LNCaP clone FGC (cell line): ENCODE data around the gene HPS3.
"Not testable (repeated sequence)": the region's sequence is repeated elsewhere in the genome, so short reads cannot be mapped to it uniquely, and the experiment has no call there.

Source experiments
- DNase-seq: peaks from one replicate; pipeline ENCODE4 v3.0.0-alpha.2; 2011; ENCODE audit warnings: low read depth
- H3K4me3 ChIP-seq: 2 replicates; pipeline ENCODE4 v1.5.1; 2011; ENCODE audit warnings: mild to moderate bottlenecking, low read depth, low read length, control low read depth
- CTCF ChIP-seq: IDR thresholded peaks from 2 replicates; pipeline ENCODE4 v1.5.1; 2012; ENCODE audit warnings: mild to moderate bottlenecking; ENCODE audit not compliant: control insufficient read depth, insufficient read depth; ENCODE audit errors: extremely low read depth

The HPS3 gene

GRCh38 chr3:149212386-149212785 lies 82.9 kb downstream of the HPS3 start:
- no peak for DNase-seq
- no peak for TF ChIP-seq CTCF
- no peak overlapping the region for H3K4me3 ChIP-seq

- no peak for TF ChIP-seq CTCF
- no peak overlapping the region for H3K4me3 ChIP-seq
- DNase-seq = no peak
Observed at GRCh38 chr3:149214702-149215101, 85.3 kb downstream of the HPS3 start.

- no peak for DNase-seq
- TF ChIP-seq CTCF = no peak
- H3K4me3 ChIP-seq = no peak overlapping the region
Observed at GRCh38 chr3:149215515-149215914, 86.1 kb downstream of the HPS3 start.

- TF ChIP-seq CTCF = no peak
- no peak overlapping the region for H3K4me3 ChIP-seq
- DNase-seq = no peak
Observed at GRCh38 chr3:149216193-149216869, 86.9 kb downstream of the HPS3 start.

- no peak overlapping the region for H3K4me3 ChIP-seq
- TF ChIP-seq CTCF = no peak
- no peak for DNase-seq
Observed at GRCh38 chr3:149217347-149217746, 87.9 kb downstream of the HPS3 start.

GRCh38 chr3:149219380-149220121 lies 90.1 kb downstream of the HPS3 start:
- not testable (repeated sequence) for H3K4me3 ChIP-seq, DNase-seq

- no peak for DNase-seq
- no peak within 1 kb of the TSS for H3K4me3 ChIP-seq
Observed at GRCh38 chr3:149221783-149222517, 92.5 kb downstream of the HPS3 start, which contains the start of gene CP. Gene CP, minus strand, starts transcription at chr3:149221829. Its CDS starts 37 bp downstream, at chr3:149221792.

More at GRCh38 chr3:149221783-149222517, 92.5 kb downstream of the HPS3 start, which contains the start of gene CP:
- TF ChIP-seq CTCF = no peak
